Hematopoietic multipotent progenitor cell treated with erythropoietin and hydrocortisone succinate and interleukin-3 and kit ligand, for 8 days (in vitro differentiated cells): ENCODE results near the gene DCAKD.

Experiments
- DNase-seq: peaks from one replicate; pipeline ENCODE4 v3.0.0-alpha.2; 2015

Gene DCAKD

GRCh38 chr17:44998646-44999045, 52.8 kb downstream of the DCAKD start:
- no peak for DNase-seq

DNA sequence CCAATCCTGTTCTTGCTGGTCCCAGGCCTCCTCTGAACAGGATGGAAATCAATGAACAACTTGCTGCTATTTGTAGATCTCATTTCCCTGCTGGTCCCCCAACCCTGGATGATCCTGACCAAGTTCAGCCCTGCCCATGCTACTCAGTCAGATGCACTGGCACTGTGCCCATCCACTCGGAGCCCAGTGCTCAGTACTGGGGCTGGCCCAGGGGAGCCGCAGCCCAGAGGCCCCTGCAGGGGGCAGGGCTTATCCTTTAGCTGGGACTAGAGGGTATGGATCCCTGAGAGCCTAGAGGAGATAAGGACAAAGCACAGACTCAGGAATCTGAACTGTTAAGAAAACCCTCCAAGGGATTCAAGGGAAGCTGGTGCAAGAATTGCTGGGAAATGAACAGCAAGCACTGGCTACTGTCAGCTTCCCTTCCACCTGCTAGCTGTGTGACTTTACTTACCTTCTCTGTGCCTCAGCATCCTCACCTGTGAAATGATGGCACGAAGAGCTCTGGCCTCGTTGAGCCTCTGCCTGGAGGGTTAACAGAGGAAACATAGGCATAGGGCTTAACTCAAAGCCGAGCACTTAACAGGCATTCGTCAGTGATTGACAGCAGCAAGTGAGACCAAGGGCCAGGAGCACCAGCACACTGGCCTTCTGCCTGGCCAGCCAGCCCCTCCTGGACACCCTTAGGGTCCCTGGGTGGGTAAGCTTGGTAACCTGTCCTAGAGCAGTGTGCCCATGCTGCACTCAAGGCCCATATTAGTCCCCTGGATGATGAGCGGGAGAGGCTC, 53.5 kb downstream of the DCAKD start:
- DNase-seq, result peak; percentile 33

DNA sequence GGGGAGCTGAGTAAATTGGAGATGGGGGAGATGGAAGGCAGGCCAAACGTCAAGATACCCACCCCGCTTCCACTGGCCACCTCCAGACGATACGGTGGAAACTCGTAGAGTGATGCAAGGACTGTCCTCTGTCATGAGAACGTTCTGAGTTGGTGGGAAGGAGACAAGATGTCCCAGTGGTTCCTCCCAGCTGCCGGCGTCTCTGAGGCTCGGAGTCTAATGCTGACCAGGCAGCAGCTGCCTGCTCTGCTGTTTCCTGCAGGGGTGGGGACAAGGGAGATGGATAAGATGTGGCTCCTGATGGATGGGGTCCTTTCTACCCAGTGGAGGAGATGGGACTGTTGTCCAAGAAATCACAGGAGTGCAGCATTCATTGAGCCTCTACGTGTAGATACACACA, 55.1 kb downstream of the DCAKD start:
- no peak for DNase-seq

DNA sequence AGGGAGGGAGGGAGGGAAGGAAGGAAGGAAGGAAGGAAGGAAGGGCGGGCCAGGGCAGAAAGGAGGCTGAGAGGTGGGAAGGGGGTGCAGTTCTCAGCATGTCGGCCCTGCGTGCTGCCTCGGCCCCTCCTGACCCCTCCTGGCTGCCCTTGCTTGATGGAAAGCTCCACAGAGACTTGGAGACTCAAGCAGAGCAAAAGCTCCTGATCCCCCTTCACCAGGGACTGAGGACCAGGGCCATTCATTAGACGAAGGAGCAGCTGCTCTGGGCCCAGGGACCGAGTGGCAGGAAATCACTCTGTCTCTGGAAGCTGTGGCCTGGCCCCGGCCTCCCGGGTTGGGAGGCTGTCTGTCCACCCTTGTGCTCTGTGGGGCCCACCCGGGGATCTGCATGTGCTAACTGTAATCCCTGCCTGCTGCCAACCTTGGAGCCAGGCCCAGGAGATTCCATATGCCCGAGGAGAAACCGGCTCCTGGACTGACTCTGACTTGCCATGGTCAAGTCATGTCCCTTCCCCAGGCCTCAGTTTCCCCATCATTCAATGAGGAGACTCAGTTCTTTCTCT, 55.9 kb downstream of the DCAKD start:
- no peak for DNase-seq

DNA sequence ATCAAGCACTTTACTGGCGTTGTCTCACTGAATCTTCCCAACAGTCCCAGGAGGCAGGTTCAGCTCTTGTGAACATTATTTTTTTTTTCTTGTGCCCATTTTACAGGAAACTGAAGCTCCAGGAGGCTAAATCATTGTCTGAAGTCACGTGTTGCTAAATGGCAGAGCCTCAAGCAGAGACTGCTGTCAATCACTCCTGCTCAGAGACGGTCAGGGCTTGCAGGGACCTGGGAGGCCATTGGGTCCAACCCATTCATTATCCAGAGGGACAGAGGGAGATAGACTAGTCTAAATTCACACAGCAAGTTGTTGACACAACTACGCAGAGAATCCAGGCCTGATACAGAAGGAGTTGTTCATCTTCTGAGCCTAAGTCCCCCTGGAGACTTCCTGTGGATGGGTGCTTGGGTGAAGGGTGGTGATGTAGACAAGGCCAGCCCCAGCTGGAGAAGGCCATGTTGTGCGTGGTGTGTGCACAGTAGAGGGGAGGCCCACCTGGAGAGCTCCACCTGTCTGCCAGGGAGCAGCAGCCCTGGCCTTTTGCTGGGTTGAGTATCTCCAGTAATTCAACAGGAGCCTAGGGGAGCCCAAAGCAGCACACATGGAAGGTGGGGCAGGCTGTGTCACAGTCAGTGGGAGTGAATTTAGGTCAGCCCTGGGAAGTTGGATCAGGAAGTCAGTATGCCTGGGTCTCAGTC, 59.0 kb downstream of the DCAKD start:
- DNase-seq, result no peak

GRCh38 chr17:44990994-44991393, 60.4 kb downstream of the DCAKD start:
- no peak for DNase-seq

- no peak for DNase-seq
Observed at GRCh38 chr17:44989552-44990138, 61.8 kb downstream of the DCAKD start.

DNA sequence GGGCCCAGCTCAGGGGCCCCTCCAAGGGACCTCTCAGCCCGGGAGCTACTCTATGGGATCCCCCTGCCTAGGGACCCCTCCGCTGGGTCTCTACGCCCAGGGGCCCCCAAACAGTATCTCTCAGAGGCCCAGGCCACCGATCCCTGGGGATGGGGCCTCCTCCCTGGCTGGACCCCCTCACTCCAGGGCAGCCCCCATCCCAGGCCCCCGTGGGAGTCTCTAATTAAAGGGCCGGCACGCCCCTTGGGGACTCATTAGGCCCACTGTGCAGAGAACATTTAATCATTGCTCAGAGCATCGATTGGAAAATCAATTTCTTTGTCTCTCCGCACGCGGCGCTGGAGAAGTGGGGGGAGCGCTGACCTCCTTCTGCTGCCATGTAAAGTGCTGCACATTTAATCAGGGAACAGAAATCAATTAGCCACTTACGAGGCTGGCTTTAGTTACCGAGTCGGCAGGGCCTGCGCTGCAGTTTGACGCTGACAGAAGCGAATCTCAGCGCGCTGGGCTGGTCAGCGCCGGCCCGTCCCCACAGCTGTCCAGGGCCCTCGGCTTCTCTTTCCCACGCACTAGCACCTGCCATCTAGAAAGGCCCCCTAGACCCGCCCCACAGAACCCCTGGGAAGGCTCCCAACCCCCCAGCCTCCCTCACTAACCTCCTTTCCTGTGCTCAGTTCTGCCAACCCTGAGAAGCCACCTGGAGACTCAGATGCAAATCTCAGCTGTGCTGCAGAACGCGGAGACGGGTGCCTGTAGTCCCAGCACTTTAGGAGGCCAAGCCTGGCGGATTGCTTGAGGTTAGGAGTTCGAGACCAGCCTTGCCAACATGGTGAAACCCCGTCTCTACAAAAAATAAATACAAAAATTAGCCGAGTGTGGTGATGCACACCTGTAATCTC, 63.1 kb downstream of the DCAKD start:
- DNase-seq, result no peak

- no peak for DNase-seq
Observed at GRCh38 chr17:44983563-44983962, 67.9 kb downstream of the DCAKD start.

DNA sequence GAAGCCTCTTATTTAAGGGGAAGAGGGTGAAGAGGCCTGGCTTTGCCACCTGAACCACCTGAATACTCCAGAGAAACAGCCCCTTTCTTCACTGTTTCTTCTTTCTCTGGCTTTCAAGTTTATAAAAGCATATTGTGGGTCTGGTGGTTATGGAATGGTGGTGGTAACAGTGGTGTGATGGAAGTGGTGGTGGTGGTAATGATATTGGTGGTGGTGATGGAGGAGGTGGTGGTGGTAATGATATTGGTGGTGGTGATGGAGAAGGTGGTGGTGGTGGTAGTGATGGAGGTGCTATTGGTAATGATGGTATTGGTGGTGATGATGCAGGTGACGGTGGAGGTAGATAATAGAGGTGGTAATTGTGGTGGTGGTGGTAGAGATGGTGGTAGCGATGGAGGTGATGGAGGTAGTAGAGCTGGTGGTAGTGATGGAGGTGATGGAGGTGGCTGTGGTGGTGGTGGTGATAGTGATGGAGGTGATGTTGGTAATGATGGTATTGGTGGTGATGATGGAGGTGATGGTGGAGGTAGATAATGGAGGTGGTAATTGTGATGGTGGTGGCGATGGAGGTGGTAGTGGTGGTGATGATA, 69.2 kb downstream of the DCAKD start:
- DNase-seq, result no peak

DNA sequence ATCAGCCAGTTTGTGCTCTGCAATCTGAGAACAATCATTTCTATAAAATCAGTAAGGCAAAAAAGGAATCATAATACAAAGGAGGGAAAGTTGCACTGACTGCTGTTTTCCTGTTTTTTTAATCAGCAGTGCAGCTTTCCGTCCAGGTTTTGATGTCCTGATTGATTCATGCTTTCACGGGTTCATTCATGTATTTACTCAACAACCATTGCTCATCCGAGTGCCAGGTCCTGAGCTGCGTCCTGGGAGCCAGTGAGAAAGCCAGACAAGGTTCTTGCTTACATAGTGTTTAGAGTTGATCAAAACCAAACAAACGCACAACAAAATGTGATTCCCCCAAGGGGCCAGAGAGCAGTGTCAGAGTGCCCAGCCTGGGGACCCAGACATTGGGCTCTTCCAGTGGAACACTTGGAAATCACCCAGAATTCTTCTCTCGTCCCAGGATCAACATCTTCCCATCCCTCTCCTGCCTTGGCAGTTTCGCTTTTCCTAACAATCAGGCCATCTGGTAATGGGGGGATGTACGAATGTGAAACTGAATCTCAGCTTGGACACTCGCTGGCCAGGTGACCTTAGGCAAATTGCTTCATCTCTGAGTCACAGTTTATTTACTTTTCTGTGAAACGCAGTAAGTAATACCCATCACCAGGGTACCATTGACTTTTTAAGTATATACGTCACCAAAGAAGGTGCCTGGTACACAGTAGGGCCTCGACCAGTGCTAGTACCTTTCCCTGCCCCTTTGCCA, 70.0 kb downstream of the DCAKD start:
- DNase-seq, result no peak

DNA sequence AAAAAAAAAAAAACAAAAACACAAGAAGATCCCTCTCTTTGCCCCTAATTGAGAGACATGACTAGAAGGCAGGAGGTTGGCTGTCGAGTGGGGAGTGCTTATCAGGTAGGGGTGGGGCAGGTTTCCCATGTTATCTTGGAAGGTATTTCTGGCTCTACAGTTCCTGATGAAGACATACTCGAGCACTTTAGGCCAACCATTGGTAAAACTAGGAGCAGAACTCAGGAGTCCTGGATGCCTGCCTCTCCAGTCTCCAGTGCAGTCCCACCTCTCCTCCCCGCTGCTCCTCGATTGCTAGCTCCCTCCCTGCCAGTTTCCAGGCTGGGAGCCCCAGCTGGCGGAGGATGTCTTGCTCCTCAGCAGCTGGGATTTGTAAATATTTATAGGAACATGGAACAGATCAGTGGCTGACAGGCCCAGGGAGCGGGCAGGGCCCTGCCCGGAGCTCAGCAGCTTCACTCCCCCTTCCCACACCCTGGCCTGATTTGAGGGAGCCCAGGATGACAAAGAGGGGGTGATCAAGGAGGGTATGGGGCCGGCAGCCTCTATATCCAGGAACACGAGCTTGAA, 71.9 kb downstream of the DCAKD start:
- DNase-seq, result no peak

DNA sequence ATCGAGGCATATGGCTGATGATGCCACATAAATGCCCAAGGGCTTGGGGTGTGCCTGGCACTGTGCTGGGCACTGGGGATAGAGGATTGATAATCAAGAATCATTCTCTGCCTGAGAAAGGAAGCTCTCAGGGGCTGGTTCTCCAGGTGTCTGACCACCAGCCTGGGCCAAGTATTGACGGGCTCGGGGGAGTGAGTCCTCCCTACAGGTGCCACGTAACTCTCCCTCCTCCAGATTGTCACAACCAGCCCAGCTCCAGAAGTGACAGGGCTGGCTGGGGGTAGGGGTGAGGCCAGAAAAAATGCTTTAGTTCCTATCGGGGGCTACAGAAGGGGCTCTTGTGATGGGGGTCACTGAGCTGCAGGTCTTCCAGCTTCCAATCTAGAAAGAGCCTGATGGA, 72.6 kb downstream of the DCAKD start:
- no peak for DNase-seq

GRCh38 chr17:44977814-44978550, 73.5 kb downstream of the DCAKD start:
- DNase-seq, result no peak

GRCh38 chr17:44977065-44977464, 74.4 kb downstream of the DCAKD start:
- no peak for DNase-seq

- DNase-seq, result no peak
Observed at GRCh38 chr17:44976206-44976605, 75.2 kb downstream of the DCAKD start.
